ENCODE data around the gene RGL3. TPM values are rescaled to one million over a fixed set of nuclear protein-coding genes. Genes with fewer than 3 reads are reported as not detected.

The RGL3 gene
- total RNA-seq, 1 experiment from 2014 or later = 53.1 TPM

GRCh38 chr19:11444059-11444458 lies 24.9 kb upstream of the RGL3 start:
- H3K27me3 ChIP-seq (replicated peaks; ENCODE audit: control insufficient read depth, insufficient read depth, low read length) = no peaks in the 10 kb centered on the region
- POLR2A ChIA-PET = no interaction called here
- H3K36me3 Mint-ChIP-seq (ENCODE audit: insufficient read depth, unreplicated experiment) = peaks cover 59% of the 10 kb centered on the region
- H3K27me3 Mint-ChIP-seq (ENCODE audit: insufficient read depth, unreplicated experiment) = no peaks in the 10 kb centered on the region
- CTCF ChIA-PET = interaction anchor here (0.6 to 1.0 kb wide), 2 partner anchors 63 to 153 kb away, joined by 4 to 5 read pairs; no protein-coding TSS in a partner anchor
- H3K9me3 ChIP-seq = no peaks in the 10 kb centered on the region
- TF ChIP-seq CTCF (IDR thresholded peaks at IDR 0.05; ENCODE audit: insufficient read depth in 1 of 2, low read depth in 1 of 2, low read length in 1 of 2, severe bottlenecking in 1 of 2, unreplicated experiment in 1 of 2) = no peak
- no peak for DNase-seq
- H3K4me3 ChIP-seq (ENCODE audit: low read depth, low read length) = no peak overlapping the region
- H3K9me3 Mint-ChIP-seq (ENCODE audit: unreplicated experiment) = no peaks in the 10 kb centered on the region
- H3K27ac Mint-ChIP-seq (ENCODE audit: unreplicated experiment) = no peak overlapping the region
- BruUV-seq (replicated peaks) = no TSS peak
- intact Hi-C loops (cut with micrococcal nuclease; ENCODE audit: unreplicated experiment) = no loop called here
- H3K4me1 ChIP-seq = no peaks in the 10 kb centered on the region
- H3K4me3 Mint-ChIP-seq (ENCODE audit: unreplicated experiment) = no peak overlapping the region
- H3K4me1 Mint-ChIP-seq (ENCODE audit: low read depth, unreplicated experiment) = no peaks in the 10 kb centered on the region
- peaks cover 2% of the 10 kb centered on the region for H3K36me3 ChIP-seq (ENCODE audit: control insufficient read depth, insufficient read depth, low read length)

GRCh38 chr19:11437955-11438354 lies 18.8 kb upstream of the RGL3 start:
- no peaks in the 10 kb centered on the region for H3K27me3 Mint-ChIP-seq (ENCODE audit: insufficient read depth, unreplicated experiment)
- Histone ChIP-seq H3K4me3 (ENCODE audit: low read depth, low read length) (no peak overlapping the region), H3K9me3 (no peaks in the 10 kb centered on the region), H3K4me1 (0 out of 2 replicates have a peak, but pooled peaks cover 3% of the 10 kb centered on the region), H3K36me3 (ENCODE audit: control insufficient read depth, insufficient read depth, low read length) (peaks cover 4% of the 10 kb centered on the region), H3K27me3 (replicated peaks; ENCODE audit: control insufficient read depth, insufficient read depth, low read length) (no peaks in the 10 kb centered on the region)
- no peak overlapping the region for H3K27ac Mint-ChIP-seq (ENCODE audit: unreplicated experiment)
- CTCF ChIA-PET = no interaction called here
- H3K4me3 Mint-ChIP-seq (ENCODE audit: unreplicated experiment) = peak overlapping the region; percentile 38
- POLR2A ChIA-PET = no interaction called here
- H3K36me3 Mint-ChIP-seq (ENCODE audit: insufficient read depth, unreplicated experiment) = peaks cover 67% of the 10 kb centered on the region
- BruUV-seq (replicated peaks) = no TSS peak
- no peaks in the 10 kb centered on the region for H3K9me3 Mint-ChIP-seq (ENCODE audit: unreplicated experiment)
- no peak for TF ChIP-seq CTCF (IDR thresholded peaks at IDR 0.05; ENCODE audit: insufficient read depth in 1 of 2, low read depth in 1 of 2, low read length in 1 of 2, severe bottlenecking in 1 of 2, unreplicated experiment in 1 of 2)
- no peaks in the 10 kb centered on the region for H3K4me1 Mint-ChIP-seq (ENCODE audit: low read depth, unreplicated experiment)
- intact Hi-C loops (cut with micrococcal nuclease; ENCODE audit: unreplicated experiment) = no loop called here
- DNase-seq = no peak

GRCh38 chr19:11435833-11436313 lies 16.8 kb upstream of the RGL3 start:
- H3K4me3 Mint-ChIP-seq (ENCODE audit: unreplicated experiment) = peak overlapping the region; percentile 100
- 0 out of 2 replicates have a peak, but pooled peaks cover 3% of the 10 kb centered on the region for H3K4me1 ChIP-seq
- peak overlapping the region; percentile 100 for H3K27ac Mint-ChIP-seq (ENCODE audit: unreplicated experiment)
- H3K36me3 Mint-ChIP-seq (ENCODE audit: insufficient read depth, unreplicated experiment) = peaks cover 51% of the 10 kb centered on the region
- H3K27me3 ChIP-seq (replicated peaks; ENCODE audit: control insufficient read depth, insufficient read depth, low read length) = no peaks in the 10 kb centered on the region
- intact Hi-C loops (cut with micrococcal nuclease; ENCODE audit: unreplicated experiment) = loop anchor here (1.0 kb wide), 2 partner anchors 55 to 90 kb away; partner anchors contain the start of genes CCDC159 and TMEM205
- POLR2A ChIA-PET = interaction anchor here (0.5 to 1.8 kb wide), 5 partner anchors 17 to 170 kb away, joined by 3 to 14 read pairs (median 7); partner anchors contain the start of genes ECSIT, RGL3 and SWSAP1
- CTCF ChIA-PET = interaction anchor here (0.6 to 1.4 kb wide), 14 partner anchors 17 to 1761 kb away, joined by 3 to 29 read pairs (median 6); partner anchors contain the start of genes CCDC159, ECSIT, EPOR and RGL3
- peak; percentile 44 to 54 for DNase-seq
- TSS peak; percentile 80 for BruUV-seq (replicated peaks)
- H3K27me3 Mint-ChIP-seq (ENCODE audit: insufficient read depth, unreplicated experiment) = no peaks in the 10 kb centered on the region
- H3K9me3 ChIP-seq = no peaks in the 10 kb centered on the region
- no peak for TF ChIP-seq CTCF (IDR thresholded peaks at IDR 0.05; ENCODE audit: insufficient read depth in 1 of 2, low read depth in 1 of 2, low read length in 1 of 2, severe bottlenecking in 1 of 2, unreplicated experiment in 1 of 2)
- H3K4me3 ChIP-seq (ENCODE audit: low read depth, low read length) = peak overlapping the region; percentile 86
- H3K9me3 Mint-ChIP-seq (ENCODE audit: unreplicated experiment) = no peaks in the 10 kb centered on the region
- H3K4me1 Mint-ChIP-seq (ENCODE audit: low read depth, unreplicated experiment) = no peaks in the 10 kb centered on the region
- H3K36me3 ChIP-seq (ENCODE audit: control insufficient read depth, insufficient read depth, low read length) = peaks cover 4% of the 10 kb centered on the region
